HL-60 (cell line): ENCODE results near the gene SHC1.

ENCODE experiments used
- TF ChIP-seq, protein P1 (sequence below): IDR thresholded peaks from one replicate; pipeline ENCODE4 v1.5.1; 2011; ENCODE audit warnings: low read length, control low read depth, inconsistent platforms; ENCODE audit not compliant: insufficient read depth
- TF ChIP-seq, protein P2 (sequence below): IDR thresholded peaks from 2 replicates; pipeline ENCODE4 v1.6.1; 2012; ENCODE audit warnings: low read depth; ENCODE audit not compliant: insufficient replicate concordance

GRCh38 chr1:154969246-154969645 lies 1.3 kb downstream of the SHC1 start:
- TF ChIP-seq, protein P1, sequence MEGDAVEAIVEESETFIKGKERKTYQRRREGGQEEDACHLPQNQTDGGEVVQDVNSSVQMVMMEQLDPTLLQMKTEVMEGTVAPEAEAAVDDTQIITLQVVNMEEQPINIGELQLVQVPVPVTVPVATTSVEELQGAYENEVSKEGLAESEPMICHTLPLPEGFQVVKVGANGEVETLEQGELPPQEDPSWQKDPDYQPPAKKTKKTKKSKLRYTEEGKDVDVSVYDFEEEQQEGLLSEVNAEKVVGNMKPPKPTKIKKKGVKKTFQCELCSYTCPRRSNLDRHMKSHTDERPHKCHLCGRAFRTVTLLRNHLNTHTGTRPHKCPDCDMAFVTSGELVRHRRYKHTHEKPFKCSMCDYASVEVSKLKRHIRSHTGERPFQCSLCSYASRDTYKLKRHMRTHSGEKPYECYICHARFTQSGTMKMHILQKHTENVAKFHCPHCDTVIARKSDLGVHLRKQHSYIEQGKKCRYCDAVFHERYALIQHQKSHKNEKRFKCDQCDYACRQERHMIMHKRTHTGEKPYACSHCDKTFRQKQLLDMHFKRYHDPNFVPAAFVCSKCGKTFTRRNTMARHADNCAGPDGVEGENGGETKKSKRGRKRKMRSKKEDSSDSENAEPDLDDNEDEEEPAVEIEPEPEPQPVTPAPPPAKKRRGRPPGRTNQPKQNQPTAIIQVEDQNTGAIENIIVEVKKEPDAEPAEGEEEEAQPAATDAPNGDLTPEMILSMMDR = no peak
- TF ChIP-seq, protein P2, sequence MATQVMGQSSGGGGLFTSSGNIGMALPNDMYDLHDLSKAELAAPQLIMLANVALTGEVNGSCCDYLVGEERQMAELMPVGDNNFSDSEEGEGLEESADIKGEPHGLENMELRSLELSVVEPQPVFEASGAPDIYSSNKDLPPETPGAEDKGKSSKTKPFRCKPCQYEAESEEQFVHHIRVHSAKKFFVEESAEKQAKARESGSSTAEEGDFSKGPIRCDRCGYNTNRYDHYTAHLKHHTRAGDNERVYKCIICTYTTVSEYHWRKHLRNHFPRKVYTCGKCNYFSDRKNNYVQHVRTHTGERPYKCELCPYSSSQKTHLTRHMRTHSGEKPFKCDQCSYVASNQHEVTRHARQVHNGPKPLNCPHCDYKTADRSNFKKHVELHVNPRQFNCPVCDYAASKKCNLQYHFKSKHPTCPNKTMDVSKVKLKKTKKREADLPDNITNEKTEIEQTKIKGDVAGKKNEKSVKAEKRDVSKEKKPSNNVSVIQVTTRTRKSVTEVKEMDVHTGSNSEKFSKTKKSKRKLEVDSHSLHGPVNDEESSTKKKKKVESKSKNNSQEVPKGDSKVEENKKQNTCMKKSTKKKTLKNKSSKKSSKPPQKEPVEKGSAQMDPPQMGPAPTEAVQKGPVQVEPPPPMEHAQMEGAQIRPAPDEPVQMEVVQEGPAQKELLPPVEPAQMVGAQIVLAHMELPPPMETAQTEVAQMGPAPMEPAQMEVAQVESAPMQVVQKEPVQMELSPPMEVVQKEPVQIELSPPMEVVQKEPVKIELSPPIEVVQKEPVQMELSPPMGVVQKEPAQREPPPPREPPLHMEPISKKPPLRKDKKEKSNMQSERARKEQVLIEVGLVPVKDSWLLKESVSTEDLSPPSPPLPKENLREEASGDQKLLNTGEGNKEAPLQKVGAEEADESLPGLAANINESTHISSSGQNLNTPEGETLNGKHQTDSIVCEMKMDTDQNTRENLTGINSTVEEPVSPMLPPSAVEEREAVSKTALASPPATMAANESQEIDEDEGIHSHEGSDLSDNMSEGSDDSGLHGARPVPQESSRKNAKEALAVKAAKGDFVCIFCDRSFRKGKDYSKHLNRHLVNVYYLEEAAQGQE = no peak
